A549 (cell line): ENCODE data around the gene EMID1.

Experiments used
- BHLHE40 ChIP-seq: IDR thresholded peaks from 2 replicates; pipeline ENCODE4 v1.6.1; 2012; ENCODE audit warnings: low read depth, low read length, inconsistent platforms
- CEBPB ChIP-seq, 2 experiments: fragments of >200 bp in 1 of 2; sonication (Bioruptor Twin) in 1 of 2; formaldehyde crosslinking in 1 of 2; IDR thresholded peaks; 2 replicates each; pipeline ENCODE4 v1.6.1; 2012 to 2016
- EHMT2 ChIP-seq: fragments of 200-600 bp; sonication (generic); IDR thresholded peaks from 2 replicates; pipeline ENCODE4 v1.6.1; 2016; ENCODE audit warnings: antibody characterized with exemption, low read depth, mild to moderate bottlenecking, moderate library complexity
- KDM5A ChIP-seq: fragments of 200-600 bp; sonication (generic); IDR thresholded peaks from 2 replicates; pipeline ENCODE4 v1.6.1; 2016; ENCODE audit warnings: antibody characterized with exemption, mild to moderate bottlenecking
- POLR2A ChIP-seq: IDR thresholded peaks from 2 replicates; pipeline ENCODE4 v1.6.1; 2012; ENCODE audit warnings: mild to moderate bottlenecking, low read length
- TF ChIP-seq, protein P1 (sequence below): fragments of >200 bp; sonication (Bioruptor Twin); formaldehyde crosslinking; IDR thresholded peaks from 3 replicates; pipeline ENCODE4 v1.5.1; 2016

DNA sequence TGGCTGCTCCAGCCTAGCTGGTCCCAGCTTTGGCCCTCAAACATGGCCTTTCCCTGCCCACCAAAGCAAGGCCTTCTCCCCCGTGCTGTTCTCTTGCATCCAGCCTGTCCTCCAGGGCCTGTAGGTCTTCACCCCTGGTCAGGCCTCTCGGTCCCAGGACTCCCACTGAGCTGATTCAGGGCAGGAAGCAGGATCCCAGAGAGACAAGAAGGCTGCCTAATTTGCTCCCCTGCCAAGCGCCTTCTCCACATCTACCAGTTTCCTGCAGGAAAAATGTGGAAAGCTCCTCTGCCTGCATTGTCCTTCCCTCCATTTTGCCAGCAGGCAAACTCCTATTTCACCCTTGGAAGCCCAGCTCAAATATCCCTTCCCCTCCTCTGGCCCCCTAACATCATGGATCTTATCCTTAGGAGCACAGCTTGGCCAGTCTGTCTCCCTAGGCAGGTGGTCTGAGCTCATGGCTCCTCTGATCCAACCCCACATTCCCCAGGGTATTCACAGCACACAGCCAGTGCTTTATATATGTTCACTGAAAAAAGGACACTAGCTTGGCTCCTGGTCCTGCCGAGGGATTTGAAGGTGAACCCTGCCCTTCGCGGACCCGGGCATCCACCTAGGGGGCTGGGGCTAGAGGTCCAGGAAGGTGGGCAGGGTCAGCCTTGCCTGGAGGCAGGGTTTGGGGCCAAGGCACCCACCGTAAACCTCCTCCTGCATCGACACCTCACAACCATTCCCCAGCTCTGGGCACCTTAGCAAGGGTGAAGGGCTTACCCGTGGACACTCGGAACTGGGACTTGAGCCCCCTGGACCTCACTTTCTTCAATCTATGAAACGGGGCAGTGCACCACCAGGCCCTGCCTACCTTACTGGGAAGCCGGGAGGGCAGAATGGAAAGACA is 61.1 kb downstream of the EMID1 start:
- TF ChIP-seq BHLHE40, result no peak
- TF ChIP-seq CEBPB (IDR thresholded peaks at IDR 0.05), result no peak
- TF ChIP-seq, protein P1, sequence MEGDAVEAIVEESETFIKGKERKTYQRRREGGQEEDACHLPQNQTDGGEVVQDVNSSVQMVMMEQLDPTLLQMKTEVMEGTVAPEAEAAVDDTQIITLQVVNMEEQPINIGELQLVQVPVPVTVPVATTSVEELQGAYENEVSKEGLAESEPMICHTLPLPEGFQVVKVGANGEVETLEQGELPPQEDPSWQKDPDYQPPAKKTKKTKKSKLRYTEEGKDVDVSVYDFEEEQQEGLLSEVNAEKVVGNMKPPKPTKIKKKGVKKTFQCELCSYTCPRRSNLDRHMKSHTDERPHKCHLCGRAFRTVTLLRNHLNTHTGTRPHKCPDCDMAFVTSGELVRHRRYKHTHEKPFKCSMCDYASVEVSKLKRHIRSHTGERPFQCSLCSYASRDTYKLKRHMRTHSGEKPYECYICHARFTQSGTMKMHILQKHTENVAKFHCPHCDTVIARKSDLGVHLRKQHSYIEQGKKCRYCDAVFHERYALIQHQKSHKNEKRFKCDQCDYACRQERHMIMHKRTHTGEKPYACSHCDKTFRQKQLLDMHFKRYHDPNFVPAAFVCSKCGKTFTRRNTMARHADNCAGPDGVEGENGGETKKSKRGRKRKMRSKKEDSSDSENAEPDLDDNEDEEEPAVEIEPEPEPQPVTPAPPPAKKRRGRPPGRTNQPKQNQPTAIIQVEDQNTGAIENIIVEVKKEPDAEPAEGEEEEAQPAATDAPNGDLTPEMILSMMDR, result no peak
- TF ChIP-seq KDM5A, result no peak
- TF ChIP-seq EHMT2, result no peak
- TF ChIP-seq POLR2A, result no peak
